Stimulated activated CD4-positive, alpha-beta T cell treated with anti-CD3 and anti-CD28 coated beads, TNF-alpha, amount 100 ng/mL, for 24 hours (primary cell): ENCODE data around the gene TMEM209.

ENCODE experiments used
- DNase-seq, 3 experiments: peaks; one replicate each; pipeline ENCODE4 v3.0.0-alpha.2; 2020; ENCODE audit warnings: low read depth in 3 of 3

TMEM209 gene

GRCh38 chr7:130143986-130144311 is 61.3 kb downstream of the TMEM209 start:
- DNase-seq = no peak

GRCh38 chr7:130143334-130143732 is 61.9 kb downstream of the TMEM209 start:
- DNase-seq = no peak

- DNase-seq = no peak
These were observed 62.4 kb downstream of the TMEM209 start for GRCh38 chr7:130142654-130143333.

GRCh38 chr7:130141884-130142653 is 63.1 kb downstream of the TMEM209 start:
- DNase-seq = no peak

GRCh38 chr7:130141161-130141883 is 63.9 kb downstream of the TMEM209 start:
- peak; percentile 23 to 32 (median 29) for DNase-seq

- no peak for DNase-seq
These were observed 64.5 kb downstream of the TMEM209 start for GRCh38 chr7:130140551-130141160.

GRCh38 chr7:130139193-130139960 is 65.8 kb downstream of the TMEM209 start:
- no peak for DNase-seq

GRCh38 chr7:130137207-130137606 is 68.0 kb downstream of the TMEM209 start:
- no peak for DNase-seq

- DNase-seq = no peak
These were observed 68.5 kb downstream of the TMEM209 start for GRCh38 chr7:130136579-130137167.

GRCh38 chr7:130135208-130136205 is 69.7 kb downstream of the TMEM209 start:
- no peak for DNase-seq

- no peak for DNase-seq
These were observed 70.5 kb downstream of the TMEM209 start for GRCh38 chr7:130134726-130135125.

- no peak for DNase-seq
These were observed 71.0 kb downstream of the TMEM209 start for GRCh38 chr7:130134106-130134636.

- DNase-seq = no peak
These were observed 72.0 kb downstream of the TMEM209 start for GRCh38 chr7:130133029-130133782.

GRCh38 chr7:130131964-130132875 is 73.0 kb downstream of the TMEM209 start:
- no peak for DNase-seq

- no peak for DNase-seq
These were observed 73.9 kb downstream of the TMEM209 start for GRCh38 chr7:130131191-130131834.

GRCh38 chr7:130129011-130129411 is 76.2 kb downstream of the TMEM209 start:
- no peak for DNase-seq

GRCh38 chr7:130127821-130128317 is 77.3 kb downstream of the TMEM209 start:
- no peak for DNase-seq
